NCI-H1105 (cell line): ENCODE measurements around the gene FMOD.
"Not testable (repeated sequence)": the region's sequence is repeated elsewhere in the genome, so short reads cannot be mapped to it uniquely, and the experiment has no call there.

ENCODE experiments used
- DNase-seq: peaks from one replicate; lab custom pipeline; 2025; lab: John Stamatoyannopoulos, UW

FMOD gene

DNA sequence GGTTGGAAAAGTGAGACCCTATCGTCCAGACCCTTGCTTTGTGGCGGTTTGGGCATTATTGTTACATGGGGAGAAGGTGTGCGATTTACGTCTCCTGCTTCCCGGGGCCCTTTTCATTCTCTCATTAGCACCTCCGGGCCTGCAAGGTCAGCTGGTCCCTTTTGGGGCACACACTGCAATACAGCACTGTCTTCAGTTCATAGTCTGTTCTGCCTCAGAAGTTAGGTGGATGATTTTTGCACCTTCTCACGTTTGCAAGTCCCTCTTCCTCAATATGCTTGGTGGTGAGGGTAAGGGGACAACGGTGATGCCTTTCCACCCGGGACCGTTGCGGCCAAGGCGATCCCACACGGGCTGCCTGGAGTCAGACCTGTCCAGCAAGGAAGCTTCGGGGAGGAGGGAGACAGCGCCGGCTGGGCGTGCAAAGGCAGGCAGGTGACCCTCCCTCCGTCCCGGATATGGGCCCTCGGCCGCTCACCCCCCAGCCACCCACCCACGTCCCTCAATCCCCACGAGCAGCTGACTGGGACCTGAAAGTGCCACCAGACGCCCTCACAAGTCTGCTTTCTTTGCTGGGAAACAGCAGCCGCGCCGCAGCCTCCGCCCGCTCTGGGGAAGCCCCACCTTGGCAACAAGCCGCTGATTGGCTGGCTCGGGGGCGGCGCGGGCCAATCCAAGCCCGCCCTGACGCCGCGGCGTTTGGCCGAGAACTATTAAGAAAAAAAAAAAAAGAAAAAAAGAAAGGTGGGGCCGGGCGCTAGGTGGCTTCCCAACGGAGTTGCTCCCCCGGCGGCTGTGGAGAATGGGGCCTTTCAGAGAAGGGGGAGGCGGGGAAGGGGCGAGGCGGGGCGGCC lies 23.9 kb downstream of the FMOD start:
- DNase-seq, result peak; percentile 98

GRCh38 chr1:203325418-203326091 lies 25.4 kb downstream of the FMOD start:
- DNase-seq, result peak; percentile 98

DNA sequence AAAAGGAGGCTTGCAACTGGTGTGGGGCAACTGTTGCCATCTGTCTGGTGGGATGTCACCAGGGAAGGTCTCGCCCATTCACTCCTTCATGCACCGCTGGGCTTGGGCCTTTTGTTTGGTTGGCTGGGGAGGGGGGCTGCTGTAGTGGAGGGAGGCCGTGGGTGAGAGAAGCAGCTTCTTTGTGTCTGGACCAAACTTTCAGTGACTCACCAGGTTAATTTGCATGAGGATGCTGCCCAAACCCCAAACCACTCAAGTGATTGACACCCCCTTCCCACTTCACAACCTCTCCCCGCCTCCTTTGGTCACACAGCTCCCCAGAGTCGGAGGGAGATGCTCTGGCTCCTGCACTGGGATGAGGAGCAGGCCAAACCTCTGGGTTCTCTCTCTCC lies 25.9 kb downstream of the FMOD start:
- DNase-seq, result no peak

DNA sequence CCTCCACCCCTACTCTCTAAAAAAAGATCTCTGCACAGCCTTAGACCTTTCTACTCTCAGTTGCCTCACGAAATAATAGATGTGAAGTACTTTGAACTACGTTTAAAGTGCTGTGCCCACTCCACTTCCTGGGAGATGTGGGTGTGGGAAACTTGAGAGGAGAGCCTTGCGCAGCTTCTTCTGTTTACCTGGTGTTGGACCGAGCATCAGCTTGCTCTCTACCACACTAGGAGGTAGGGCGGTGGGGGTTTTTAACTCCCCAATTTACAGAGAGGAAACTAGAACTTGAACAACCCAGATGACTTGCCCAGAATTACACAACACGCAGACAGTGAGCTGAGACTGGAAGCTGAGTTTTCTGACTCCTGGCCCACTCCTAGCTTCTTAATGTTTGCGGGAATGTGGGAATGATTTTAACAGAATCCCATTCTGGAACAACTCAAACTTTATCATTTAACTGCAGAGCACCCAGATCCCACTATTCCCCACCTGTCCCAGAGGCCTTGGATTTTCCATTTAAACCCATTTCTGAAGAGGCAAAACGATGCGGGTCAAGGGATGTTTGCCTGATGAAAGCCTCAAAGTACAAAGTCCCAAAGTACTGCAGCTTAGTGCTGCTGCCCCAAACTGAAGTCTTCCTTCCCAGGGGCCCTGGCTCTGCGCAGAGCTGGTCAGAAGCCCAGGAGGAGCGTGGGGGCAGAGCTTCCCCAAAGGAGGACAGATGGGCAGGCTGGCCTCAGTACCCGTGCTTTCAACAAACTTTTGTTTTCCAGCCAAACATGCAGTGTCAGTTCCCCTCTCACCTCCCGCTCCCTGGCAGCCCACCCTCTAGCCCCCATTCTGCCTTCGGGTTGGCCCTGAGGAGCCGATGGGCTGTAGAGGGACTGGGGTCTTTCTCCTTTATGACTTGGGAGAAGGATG lies 26.6 kb downstream of the FMOD start:
- DNase-seq, result no peak

GRCh38 chr1:203323587-203323986 lies 27.3 kb downstream of the FMOD start:
- no peak for DNase-seq

GRCh38 chr1:203322500-203323179 lies 28.3 kb downstream of the FMOD start:
- DNase-seq, result no peak

DNA sequence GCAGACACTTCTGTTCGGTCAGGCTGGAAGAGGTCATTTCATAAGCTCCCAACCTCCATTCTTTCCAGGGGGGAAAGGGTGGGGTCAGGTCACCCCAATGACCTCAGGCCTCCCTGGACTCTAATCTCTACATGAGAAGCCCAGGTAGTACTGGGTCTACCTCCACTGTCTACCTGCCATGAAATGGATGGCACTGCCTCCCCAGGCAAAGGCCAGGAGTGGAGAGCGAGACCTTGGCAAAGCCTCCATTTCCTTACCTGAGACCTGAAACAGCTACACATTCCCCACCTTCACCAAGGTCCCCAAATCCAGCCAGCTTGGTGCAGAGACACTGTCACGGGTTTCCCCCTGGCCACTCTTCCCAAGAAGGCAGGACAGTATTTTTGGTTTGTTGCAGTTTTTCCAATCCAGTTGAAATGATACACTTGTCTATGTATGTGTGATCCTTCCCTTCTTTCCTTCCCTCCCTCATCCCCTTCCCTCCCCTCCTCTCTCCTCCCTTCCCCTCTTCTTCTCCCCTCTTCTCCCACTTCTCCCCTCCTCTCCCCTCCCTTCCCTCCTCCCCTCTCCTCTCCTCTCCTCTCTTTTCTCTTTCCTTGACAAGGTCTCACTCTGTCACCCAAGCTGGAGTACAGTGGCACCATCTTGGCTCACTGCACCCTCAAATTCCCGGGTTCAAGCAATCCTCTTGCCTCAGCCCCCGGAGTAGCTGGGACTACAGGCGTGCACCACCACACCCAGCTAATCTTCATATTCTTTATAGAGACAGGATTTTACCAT lies 29.5 kb downstream of the FMOD start:
- no peak for DNase-seq

- DNase-seq, result peak; percentile 98
These were observed 30.2 kb downstream of the FMOD start for GRCh38 chr1:203320591-203321272.

GRCh38 chr1:203318229-203318517 lies 32.7 kb downstream of the FMOD start:
- DNase-seq, result no peak

DNA sequence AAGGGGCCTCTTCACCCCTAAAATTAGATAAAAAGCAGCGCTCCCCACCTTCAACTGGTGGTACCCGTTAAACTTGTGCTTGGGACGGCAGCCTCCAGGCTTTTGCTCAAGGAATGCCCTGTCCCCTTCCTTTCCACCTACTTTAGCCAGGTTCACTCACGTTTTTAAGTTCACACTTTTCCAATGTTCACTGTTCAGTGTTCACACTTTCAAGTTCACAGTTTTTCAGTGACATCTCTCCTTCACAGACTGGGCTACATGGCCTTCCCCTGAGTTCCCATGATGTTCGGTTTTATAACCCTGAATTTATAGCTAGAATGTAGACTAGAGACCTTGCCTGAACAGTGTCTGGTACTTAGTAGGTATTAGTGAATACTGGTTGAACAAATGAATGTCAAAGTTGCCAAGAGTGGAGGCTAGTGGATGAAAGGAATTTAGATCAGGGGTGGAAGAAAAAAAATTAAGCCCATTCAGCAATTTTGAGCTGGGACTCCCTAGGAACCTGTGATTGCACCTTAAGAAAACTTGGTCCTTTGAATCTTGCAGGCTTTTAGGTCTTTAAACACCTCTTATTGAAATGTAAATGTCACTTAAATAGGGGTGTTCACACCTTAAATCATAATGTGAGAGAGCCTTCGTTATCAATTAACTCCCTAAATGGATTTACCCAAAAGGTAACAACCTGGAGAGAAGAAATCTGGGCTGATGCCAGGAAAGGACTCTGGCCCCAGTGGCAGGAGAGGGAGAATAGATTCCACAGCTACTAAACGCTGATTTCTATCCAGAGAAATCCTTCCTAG lies 33.3 kb downstream of the FMOD start:
- no peak for DNase-seq

DNA sequence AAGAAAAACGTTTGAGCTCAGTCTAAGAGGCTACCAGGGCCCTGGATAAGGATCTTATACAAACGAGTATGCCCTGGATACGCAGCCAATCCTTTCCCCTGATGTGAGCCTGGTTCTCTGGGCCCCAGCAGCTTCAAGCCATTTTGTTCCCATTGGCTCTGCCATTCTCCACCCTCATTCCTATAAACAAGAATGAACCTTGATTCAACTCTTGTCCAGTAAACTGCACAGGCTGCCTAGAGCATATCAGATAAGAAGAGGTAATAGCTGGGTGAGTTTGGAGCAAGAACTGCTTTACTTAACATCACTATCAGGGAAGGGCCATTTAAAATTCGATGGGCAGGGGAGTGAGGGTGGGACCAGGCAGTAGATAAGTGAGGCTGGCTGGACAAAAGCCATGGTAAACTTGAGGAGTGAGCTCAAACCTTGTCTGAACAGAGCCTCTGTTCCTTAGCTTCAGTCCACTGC lies 34.3 kb downstream of the FMOD start:
- no peak for DNase-seq

DNA sequence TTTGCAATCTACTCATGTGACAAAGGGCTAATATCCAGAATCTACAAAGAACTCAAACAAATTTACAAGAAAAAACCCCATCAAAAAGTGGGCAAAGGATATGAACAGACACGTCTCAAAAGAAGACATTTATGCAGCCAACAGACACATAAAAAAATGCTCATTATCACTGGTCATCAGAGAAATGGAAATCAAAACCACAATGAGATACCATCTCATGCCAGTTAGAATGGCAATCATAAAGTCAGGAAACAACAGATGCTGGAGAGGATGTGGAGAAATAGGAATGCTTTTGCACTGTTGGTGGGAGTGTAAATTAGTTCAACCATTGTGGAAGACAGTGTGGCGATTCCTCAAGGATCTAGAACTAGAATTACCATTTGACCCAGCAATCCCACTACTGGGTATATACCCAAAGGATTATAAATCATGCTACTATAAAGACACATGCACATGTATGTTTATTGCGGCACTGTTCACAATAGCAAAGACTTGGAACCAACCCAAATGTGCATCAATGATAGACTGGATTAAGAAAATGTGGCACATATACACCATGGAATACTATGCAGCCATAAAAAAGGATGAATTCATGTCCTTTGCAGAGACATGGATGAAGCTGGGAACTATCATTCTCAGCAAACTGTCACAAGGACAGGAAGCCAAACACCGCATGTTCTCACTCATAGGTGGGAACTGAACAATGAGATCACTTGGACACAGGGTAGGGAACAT lies 36.7 kb downstream of the FMOD start:
- DNase-seq, result not testable (repeated sequence)

GRCh38 chr1:203311368-203312301 lies 39.3 kb downstream of the FMOD start:
- DNase-seq, result no peak

GRCh38 chr1:203308923-203309331 lies 42.0 kb downstream of the FMOD start:
- DNase-seq, result no peak

DNA sequence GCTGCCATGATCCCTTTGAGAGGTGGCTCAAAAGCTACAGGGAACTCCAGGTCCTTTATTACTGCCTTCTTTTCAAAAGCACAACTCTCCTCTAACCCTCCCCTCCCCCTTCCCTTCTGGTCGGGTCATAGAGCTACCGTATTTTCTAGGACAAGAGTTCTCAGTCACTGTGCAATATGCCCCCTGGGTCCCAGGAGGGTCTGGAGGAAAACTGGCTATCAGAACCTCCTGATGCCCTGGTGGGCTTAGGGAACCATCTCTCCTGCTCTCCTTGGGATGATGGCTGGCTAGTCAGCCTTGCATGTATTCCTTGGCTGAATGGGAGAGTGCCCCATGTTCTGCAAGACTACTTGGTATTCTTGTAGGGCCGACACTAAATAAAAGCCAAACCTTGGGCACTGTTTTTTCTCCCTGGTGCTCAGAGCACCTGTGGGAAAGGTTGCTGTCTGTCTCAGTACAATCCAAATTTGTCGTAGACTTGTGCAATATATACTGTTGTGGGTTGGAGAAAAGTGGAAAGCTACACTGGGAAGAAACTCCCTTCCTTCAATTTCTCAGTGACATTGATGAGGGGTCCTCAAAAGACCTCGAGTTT lies 42.5 kb downstream of the FMOD start:
- no peak for DNase-seq

DNA sequence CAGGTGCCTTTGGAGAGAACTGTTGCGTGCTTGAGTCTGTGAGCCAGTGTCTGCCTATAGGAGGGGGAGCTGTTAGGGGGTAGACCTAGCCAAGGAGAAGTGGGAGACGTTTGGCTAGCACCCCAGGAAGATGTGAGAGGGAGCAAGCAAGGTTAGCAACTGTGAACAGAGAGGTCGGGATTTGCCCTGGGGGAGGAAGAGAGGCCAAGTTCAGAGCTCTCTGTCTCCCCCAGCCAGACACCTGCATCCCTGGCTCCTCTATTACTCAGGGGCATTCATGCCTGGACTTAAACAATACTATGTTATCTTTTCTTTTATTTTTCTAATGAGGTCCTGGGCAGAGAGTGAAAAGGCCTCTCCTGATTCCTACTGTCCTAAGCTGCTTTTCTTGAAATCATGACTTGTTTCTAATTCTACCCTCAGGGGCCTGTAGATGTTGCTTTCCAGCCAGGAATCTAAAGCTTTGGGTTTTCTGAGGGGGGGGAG lies 43.2 kb downstream of the FMOD start:
- DNase-seq, result no peak

DNA sequence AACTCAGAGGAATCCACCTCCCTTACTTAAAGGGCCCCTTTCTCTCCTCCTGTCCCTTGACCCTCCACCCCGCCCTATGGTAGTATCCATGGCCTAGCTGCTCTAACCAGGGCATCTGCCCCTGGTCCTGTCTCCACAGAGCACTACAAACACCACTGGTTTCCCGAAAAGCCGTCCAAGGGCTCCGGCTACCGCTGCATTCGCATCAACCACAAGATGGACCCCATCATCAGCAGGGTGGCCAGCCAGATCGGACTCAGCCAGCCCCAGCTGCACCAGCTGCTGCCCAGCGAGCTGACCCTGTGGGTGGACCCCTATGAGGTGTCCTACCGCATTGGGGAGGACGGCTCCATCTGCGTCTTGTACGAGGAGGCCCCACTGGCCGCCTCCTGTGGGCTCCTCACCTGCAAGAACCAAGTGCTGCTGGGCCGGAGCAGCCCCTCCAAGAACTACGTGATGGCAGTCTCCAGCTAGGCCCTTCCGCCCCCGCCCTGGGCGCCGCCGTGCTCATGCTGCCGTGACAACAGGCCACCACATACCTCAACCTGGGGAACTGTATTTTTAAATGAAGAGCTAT lies 43.9 kb downstream of the FMOD start:
- DNase-seq, result no peak
